Stimulated activated CD4-positive, alpha-beta T cell treated with anti-CD3 and anti-CD28 coated beads, Interleukin-2, amount 100 ng/mL, for 4 hours (primary cell): ENCODE measurements around the gene VEGFC.

ENCODE experiments used
- DNase-seq: peaks from one replicate; pipeline ENCODE4 v3.0.0-alpha.2; 2020; ENCODE audit warnings: low read depth

Gene VEGFC

DNA sequence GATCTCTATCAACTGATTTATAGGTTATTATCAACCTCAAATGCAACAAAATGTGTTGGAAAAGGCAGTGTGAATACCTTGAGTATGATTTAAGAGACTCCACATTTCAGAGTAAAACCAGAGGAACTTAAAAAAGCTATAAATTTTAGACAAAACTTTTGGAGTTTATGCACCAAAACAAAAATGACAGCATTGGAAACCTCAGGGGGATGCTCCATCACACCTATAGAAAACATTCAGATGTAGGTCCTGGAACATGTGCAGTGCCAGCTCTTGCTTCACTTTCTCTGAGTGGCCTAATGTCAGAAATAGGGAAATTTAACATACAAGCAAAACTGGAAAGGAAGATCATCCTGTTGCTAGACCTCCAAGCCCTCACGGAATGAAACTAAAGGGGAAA is 5.8 kb upstream of the VEGFC start:
- no peak for DNase-seq

DNA sequence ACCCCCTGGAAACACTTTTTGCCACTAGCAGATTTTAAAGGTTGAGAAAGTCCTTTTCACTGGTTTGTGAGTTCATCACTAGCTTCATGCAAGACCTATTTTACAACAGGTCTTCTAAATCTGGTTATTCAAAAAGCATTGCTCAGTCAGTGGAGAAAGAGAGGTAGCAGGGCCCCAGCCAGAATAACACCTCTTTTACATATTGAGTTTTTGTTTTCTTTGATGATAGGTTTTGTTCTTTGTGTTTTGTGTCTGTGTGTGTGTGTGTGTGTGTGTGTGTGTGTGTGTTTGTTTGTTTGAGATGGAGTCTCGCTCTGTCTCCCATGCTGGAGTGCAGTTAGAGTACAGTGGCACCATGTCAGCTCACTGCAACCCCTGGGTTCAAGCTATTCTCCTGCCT is 2.7 kb upstream of the VEGFC start:
- no peak for DNase-seq

DNA sequence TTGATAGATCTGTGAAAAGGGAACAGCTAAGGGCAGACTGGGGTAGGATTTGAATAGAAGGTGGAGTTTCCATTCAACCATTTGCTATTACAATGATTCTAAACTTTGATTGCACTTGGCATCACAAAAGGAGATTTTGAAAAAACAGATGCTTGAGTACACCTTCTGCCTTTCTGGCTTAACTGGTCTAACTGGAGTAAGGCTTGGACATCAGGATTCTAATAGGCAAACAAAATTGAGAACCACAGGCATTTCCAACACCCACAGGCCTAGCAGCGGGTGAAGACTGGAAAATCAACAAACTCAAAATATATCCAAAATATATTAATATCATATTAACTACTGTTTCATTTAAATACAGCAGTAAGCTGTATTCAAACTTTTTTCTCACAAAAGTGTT is 1.9 kb upstream of the VEGFC start:
- DNase-seq = no peak

DNA sequence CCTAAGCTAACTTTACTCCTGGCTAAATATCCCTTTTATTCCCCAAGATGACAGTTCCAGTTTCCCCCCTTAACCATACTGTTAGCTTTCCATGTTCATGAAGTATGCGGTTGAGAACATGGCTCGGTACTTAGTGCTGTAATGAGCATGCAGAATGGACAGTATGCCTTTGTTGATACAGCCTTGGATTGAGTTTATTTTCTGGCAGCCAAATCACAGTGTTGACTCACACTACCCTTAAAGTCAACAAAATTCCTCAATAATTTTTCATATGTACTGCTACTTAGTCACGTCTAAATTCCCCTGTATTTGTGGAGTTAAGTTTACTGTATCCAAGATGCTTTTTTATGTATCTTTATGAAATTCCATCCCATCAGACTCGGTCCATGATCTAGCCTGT is 1.4 kb upstream of the VEGFC start:
- DNase-seq = no peak

DNA sequence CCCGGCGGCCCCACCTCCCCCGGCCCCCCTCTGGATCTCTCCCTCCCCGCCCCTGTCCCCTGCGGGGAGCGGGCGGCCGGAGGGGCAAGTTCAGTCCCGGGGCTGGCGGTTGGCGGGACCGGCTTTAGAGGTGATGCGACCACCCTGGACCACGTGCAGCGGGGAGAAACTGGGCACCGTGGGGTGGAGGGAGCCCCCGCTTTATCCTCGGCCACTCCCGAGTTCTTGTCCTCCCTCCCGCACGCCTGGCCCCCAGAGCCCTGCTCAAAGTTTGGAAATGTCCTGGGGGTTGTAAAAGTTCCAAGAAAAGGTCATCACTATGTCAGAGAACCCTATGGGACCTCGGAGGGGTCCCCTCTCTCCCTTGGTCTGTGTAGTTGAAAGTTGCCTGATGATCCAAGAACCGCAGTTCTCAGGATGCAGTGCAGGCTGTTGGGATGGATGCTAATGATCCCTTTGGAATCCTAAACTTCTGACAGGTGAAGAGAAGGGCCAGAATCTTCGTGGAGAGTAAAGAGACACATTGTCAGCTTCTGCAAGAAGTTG is 411 bp upstream of the VEGFC start:
- DNase-seq = no peak

DNA sequence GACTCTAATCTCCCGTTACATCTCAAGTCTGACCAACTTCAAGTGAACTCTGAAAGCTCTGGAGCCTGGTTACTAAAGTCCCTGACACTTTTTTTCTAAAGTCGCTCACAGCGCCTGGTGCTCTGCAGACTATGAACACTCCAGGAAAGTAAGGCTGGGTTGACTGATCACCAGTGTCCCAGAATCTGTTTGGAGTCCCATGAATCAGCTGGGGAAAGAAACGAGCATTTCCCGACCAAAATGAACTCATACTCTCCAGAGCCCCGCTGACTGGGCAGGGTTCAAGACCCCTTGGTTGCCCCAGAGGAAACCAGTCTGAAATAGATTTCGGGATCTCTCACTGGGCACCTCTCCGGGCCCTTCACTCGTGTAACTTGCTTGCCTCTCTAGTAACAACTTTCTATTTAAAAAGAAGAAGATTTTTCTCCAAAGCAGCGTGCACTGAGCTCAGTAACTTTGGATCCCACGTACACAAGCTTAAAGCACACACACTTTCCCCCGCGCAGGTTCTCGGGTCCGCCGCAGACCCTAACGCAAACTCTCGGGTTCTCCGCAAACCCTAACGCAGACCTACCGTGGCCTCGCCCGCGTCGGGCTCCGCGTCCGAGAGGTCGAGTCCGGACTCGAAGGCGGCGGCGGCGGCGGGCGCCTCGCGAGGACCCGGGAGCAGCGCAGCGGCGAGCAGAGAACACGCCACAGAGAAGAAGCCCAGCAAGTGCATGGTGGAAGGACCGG is 964 bp downstream of the VEGFC start:
- no peak for DNase-seq

DNA sequence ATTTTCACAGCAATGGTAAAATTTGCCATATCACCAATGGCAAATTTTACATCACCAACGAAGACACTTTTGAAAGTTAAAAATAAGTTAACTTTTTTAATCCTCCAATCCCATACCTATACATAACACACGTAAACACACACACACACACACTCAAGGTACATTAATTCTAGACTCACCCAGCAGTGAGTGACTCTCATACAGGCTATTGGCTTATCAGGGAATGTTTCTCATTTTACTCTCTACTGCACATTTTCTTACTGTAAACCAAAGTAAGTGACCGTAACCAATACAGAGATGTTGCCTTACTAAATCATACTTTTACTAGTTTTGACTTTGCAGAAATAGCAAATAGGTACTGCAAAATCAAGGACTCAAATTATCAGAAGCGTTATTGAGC is 2.3 kb downstream of the VEGFC start:
- no peak for DNase-seq

DNA sequence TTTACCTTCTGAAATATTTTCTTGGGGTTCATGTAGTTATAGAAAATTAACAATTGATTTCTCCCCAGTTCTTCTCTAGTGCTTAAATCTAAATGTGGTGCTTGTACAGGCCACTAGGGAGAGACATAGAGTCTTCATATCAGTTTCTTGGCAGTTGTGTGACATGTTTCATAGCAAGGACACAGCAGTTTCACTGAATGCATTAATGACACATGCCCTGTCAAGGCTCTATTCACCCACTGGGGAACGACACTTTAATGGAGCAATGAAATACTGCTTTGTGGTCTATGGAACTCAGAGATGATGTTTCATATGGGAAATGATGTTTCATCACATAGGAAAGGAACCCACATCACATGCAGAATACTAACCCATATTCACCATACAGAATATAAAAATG is 2.8 kb downstream of the VEGFC start:
- no peak for DNase-seq

DNA sequence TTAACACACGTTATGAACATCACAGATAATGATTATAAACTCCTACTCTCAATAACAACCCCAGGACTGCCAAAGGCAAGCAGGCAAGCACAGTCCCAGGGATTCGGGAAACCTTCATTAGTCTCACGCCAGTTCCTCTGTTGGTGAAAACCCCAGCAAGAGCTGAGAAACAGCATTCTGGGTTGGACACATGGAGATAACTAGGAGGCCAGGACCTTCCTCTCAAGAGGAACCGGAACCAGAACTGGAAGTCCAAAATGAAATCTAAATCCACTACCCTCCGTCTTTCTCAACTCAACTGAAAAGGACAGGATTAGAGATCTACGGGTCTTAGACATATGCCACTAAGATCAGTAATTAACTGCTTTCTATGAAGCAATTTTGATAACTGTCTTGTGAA is 3.8 kb downstream of the VEGFC start:
- no peak for DNase-seq

DNA sequence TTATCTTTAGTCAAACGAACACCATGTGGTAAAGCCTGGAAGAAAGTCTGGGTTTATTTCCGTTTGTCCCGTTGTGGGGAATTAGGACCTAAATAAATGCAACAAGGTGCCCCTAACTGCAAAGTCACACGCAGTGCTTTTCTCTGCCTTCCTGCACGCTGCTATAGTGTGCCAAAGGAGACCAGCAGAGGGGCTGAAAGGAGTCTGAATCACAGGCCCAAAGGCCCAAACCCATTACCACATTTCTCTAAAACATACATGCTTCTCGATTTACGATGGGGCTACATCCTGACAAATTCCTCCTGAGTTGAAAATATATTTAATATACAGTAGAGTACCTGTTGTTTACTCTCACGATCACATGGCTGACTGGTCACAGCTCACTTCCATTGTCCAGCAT is 4.5 kb downstream of the VEGFC start:
- no peak for DNase-seq

DNA sequence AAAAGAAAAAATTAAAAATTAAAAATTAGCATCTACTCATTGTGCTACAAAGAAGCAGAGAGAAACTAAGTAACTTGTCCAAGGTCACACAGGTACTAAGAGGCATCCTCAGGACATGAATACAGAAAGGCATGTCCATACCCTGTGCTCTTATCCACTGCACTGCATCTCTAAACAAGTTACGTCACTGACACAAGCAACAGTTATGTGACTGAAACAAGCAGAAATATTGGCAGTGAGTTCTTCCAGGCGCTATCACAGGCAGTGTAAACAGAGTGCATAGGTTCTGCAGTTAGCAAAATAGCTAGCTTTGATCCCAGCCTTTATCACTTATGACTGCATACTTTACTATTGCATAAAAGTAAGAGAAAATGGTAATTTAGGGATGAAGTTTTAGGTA is 7.9 kb downstream of the VEGFC start:
- DNase-seq = no peak

DNA sequence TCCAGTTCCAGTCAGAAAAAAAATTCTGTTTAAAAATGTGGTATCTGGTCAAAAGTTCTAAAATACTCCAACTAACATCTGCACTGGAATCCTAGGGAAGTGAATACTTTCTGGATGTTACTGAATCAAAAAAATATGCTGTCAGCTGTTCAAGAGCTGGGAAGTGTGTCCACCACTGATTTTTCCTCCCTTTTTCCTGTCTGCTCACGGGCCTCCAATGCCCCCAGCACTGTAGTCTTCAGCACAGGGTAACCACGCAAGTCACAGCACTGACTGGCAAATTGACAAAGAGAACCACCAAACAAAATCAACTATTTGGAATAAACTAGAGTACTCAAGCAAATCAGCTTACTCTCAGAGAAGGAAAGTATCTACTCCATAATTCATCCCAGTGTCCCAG is 9.9 kb downstream of the VEGFC start:
- no peak for DNase-seq

DNA sequence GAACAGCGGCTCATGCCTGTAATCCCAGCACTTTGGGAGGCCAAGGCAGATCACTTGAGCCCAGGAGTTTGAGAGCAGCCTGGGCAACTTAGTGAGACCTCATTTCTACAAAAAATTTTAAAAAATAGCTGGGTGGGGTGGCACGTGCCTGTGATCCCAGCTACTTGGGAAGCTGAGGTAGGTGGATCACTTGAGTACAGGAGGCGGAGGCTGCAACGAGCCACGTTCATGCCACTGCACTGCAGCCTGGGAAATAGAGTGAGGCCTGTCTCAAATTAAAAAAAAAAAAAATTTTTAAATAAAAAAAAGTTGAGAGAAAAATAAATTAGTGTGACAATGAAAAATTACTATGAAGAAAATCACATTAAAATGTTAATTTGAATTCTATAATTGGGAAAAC is 10.5 kb downstream of the VEGFC start:
- no peak for DNase-seq

DNA sequence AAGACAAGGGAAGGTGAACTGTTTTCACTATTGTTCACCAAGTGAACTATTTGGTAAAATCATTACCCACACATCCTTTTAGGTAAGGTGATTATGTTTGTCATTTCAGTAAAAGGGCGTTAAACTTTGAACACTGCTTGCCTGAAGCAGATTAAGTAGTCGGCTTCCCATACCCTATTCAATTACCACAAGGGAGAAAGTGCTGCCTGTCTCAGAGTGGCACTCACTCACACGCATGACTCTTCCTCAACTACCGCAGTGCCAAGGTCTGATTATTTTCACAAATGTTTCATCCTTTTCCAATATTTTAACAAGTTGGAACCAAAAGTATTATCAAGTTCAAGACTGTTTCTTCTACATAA is 11.0 kb downstream of the VEGFC start:
- DNase-seq = no peak

DNA sequence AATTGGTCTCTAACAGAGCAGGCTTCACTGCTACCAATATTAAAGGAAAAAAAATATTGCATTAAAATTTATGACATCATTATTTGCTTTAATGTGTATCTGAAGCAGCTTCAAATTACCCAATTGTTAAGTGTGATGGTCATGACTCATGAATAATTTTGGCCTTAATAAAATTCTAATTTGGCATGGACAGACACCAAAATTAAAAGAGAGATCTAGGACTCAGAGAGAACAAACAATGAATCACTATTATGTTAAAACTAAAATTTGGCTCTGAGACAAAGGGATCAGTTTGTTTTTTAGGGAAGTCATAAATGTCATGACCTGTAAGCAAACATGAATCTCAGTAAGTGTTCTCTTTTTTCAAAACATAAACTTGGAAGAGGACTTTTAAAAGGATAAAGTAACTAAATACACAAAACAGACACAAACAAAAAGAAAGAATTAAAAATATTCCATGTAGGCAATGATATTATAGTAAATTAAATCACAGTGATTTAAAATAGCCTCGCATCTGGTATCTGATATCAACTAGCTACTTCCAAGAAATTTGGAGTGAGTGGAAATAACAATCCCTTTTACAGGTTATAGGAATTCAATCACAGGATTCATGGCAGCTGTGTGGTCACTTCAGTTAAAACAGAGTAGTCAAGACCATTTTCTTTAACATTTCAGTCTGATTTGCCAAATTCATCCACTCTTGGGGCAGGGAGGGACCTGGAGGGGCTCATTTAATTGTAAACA is 11.6 kb downstream of the VEGFC start:
- DNase-seq = no peak

DNA sequence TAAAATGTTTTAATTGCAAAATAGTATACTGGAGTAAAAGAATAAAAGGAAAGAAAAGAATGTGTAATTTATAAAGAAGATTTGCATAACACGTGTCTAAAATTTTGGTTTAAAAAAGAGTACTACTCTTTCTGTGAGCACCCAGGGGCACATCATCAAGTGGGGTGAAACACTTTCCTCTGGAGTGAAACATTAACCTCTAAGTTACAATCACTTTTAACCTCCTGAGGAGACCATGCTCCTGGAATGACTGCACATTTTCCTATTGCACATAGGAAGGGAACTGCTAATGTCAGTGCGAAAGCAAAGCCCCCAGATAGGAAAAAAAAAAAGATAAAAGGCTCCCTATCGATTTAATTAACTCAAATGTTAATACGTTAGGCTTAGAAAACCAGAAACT is 13.3 kb downstream of the VEGFC start:
- no peak for DNase-seq

DNA sequence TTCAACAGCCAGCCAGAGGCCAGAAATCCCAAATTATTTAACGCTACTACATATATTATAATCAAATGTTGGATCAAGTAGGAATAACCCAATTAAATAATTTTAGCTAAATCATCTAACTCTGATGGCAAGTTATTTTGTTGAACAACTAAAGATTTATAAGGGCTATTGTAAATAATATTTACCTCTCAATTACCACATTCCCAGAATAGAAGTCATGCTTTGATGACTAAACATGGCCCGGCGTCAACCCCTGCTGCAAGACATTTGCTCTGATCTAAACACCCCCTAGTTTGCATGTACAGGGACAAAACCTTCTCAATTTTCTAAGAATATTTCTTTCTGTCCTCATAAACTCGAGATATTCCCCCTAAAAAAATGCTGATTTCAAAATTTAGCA is 14.2 kb downstream of the VEGFC start:
- no peak for DNase-seq

DNA sequence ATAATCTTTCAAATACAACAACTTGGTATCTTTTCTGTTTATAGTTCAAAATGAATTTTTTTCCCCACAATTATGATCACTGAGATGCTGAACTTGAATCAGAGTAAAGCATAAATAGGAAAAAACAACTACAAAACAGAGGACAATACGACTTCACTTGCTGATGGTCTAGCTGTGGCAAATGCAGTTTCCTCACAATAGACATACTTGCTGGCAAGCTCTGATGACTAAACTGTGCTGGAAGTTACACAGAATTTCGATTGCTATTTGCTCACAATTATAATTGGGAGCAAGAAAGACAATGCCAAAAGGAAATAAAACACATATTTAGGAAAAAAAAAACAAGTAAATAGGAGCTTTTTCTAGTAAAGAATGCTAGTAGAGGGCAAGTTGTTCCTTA is 14.7 kb downstream of the VEGFC start:
- DNase-seq = no peak

DNA sequence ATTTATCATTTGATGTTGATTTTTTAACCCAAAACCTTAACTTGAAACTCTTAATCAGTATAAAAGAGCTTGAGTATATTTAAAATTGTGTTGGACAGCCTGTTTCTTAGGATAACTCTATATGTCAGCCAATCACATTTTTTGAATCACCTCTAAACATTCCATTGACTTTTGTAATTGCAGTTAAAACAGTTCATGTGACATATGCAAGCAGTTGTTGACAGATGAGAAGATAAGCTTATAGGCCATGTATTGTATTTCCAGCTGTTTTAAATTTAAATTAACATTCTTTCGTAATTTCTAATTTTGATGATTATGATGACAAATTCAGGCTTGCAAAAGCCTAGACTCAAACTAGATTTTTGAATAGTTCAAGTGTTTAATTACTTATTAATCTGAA is 17.4 kb downstream of the VEGFC start:
- DNase-seq = no peak

DNA sequence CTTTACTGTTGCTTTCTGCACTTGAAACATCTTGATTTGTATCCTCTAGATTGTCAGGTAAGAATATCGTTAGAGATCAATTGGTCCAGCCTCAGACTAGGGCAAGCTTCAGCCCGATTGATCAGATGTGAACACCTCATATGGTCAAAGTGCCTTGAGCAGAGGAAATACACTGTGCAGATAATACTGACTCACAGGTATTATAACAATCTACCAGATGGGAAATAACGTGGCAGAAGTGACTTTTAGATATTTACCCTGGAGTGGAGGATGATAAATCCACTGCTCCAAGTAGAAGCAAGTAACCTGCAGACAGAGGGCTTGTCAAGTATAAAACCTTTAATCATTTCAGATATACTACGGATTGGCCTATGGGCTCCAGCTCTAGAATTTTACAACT is 17.9 kb downstream of the VEGFC start:
- no peak for DNase-seq

DNA sequence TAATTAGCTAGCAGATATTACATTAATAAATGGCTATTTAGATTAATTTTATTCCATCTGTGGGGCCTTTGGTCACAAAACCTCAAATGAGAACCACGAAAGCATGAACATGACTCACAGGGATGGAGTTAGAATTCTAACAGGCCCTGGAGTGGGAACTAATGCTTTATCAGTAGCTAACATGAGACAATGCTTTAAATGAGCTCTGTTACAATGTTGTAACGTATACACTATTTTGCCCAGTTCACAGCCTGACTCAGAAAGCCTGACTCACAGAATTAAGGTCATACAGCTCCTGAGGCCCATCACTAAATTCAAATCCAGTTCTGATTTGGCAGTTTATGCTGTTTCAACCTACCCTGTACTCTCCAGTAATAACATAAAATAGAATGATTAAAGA is 23.2 kb downstream of the VEGFC start:
- no peak for DNase-seq

DNA sequence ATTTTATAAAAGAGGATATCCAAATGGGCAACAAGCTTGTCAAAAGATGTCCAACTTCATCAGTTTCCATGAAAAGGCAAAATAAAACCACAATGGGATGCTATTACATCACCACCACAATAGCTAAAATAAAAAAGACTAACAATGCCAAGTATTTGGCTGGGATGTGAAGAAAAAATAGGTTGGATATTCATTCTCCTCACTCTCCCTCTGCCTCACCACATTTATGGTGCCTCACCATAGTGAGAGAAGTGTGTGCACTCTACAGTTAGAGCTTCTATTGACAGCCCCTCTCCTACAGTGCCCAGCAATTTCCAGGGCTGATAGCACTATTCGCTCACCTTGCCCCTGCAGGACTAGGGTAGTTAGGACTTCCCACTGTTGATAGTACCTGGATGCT is 25.5 kb downstream of the VEGFC start:
- DNase-seq = no peak

DNA sequence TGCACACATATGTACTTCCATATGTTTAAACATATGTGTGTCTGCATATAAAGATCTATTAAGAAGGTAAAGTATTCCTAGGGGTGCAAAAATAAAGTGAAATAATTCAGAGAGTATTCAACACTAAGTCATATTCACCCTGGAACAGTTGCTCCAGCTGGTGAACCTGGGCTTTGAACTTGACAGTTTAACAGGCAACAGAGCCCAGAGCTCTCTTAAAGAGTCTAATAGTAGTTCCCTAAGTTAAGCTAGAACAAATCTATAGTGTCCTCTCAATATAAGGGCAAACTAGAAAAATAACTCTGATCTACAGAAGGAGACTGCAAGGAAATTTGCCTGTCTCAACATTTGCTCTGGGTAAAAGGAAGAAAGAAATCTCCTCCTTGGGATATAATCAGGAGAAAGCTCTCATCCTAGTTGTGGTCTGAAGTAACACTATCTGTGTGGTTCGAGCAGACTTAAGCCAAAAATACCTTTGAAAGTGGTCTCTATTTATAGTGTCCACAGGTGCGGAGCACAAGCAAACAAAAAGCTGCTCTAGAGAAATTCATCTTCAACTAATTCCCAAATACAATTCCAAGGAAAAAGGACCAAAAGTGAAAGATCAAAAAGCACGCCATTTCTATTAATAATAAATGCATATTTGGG is 29.9 kb downstream of the VEGFC start:
- no peak for DNase-seq
